IPS-NIHi7 (cell line): ENCODE data around the gene AMZ1.

Experiments used
- DNase-seq: peaks from one replicate; pipeline ENCODE4 v3.0.0; 2012; ENCODE audit warnings: mixed read lengths; ENCODE audit errors: extremely low spot score

The AMZ1 gene, protein sequence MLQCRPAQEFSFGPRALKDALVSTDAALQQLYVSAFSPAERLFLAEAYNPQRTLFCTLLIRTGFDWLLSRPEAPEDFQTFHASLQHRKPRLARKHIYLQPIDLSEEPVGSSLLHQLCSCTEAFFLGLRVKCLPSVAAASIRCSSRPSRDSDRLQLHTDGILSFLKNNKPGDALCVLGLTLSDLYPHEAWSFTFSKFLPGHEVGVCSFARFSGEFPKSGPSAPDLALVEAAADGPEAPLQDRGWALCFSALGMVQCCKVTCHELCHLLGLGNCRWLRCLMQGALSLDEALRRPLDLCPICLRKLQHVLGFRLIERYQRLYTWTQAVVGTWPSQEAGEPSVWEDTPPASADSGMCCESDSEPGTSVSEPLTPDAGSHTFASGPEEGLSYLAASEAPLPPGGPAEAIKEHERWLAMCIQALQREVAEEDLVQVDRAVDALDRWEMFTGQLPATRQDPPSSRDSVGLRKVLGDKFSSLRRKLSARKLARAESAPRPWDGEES

DNA sequence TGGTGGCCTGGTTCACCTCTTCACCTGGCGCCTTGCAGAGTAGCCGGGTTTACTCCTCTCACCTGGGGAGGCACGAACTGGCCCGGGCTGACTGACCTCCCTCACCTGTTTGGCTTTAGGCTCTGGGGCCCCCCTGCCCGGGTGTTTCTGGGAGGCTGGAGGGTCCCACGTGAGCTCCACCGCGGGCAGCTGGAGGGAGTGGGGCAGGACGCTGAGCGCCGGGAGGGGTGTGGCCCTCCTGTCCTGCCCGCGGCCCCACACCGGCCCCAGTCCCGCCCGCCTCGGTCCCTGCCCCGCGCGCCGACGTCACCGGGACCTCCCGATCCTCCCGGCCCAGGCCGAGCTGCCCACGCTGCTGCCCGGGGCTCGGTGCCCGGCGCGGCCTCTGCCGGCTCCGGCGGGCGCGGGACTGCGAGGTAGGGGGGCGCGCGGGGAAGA, at the start of gene AMZ1:
Gene AMZ1, plus strand, starts transcription at position 322 of the 438 bp plus-strand sequence. CDS start 12,250 bp downstream, outside the sequence.
- DNase-seq: no peak

DNA sequence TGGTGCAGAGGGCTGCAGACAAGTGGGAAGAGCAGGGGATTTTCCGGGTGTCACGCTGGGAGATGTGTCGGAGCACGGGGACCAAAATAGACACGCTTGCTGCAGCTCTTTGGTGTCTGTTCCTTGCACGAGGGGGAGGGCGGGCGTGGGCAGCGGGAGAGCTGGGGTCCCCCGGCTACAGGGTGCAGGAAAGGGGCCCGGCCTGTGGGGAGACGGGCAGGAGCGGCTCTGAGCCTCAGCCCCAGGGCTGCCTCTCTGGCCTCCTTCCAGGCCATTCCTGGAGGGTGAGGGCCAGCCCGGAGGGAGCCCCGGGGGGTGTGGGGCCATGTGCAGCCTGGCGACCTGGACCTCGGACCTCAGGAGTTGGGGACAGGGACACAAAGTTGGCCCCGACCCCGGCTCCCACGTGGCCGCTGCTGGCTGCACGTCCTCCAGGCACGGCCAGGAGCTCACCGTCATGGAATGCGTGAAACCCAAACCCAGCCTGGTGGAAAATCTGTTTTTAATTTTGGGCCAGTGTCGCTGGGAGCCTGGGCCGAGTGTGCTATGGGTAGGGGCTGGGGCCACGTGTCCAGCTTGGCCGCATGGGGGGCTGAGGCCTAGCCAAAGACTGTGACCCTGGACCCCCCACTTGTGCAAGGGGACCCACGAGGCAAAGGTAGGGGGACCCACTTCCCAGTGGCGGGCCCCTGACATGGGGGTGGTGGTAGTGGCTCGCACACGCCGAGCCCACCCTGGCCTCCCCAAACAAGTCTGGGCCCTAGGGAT, 49.6 kb upstream of the AMZ1 start:
- no peak for DNase-seq

DNA sequence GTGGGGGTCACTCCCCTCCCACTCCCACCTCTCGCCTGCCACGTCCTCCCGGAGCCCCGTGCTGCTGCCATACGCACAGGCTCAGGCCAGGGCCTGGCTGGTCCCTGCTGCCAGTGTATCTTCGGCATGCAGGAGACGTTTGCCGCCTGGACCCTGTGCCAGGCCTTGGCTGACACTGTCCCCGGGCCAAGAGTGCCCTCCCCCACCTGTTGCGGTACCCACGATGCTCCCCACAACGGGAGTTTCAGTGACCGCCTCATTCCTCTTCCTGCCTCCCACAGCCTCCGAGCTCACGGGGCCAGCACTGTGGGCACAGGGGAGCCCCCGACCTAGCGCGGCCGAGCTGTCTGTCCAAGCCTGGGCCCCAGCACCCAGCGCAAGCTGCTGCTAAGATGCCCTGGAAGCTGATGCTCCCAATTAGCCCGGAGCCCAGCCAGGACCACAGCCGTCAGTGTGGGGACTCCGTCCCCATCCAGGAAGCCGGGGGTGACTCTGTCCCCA, 48.8 kb upstream of the AMZ1 start:
- no peak for DNase-seq

DNA sequence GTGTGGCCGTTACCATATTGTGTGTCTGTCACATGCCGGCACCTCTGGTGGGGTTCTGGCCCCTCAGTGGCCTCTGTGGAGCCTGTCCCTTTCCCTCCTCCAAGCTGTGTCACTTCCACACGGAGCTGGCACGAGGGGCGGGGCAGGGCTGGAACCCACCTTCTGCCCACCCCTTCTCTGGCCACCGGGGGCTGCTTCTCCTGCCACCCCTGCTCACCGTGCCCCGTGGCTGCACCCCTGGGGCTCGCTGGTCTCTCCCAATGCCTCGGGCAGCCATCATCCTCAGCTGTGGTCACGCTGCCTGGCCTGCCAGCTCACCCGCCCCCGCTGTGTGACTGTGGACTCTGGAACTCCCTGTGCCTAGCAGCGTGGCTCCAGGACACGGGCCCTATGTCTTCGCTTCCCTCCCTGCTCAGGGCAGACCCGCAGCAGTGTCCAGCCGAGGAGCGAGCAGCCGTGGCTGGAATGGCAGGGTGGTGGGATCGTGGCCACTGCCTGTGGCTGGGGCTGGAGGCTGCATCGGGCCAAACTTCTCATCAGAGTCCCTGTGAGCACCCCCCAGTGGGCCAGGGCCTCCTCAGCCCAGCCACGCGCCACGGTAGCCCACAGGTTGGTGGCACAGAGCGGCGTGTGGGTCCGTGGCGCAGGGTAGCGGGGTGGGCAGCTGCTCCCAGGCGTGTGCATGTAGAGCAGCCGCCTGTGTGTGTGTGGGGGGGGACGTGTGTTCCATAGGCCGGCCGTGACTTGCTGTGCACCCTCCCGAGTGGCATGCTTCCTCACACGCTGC, 48.1 kb upstream of the AMZ1 start:
- DNase-seq: no peak

DNA sequence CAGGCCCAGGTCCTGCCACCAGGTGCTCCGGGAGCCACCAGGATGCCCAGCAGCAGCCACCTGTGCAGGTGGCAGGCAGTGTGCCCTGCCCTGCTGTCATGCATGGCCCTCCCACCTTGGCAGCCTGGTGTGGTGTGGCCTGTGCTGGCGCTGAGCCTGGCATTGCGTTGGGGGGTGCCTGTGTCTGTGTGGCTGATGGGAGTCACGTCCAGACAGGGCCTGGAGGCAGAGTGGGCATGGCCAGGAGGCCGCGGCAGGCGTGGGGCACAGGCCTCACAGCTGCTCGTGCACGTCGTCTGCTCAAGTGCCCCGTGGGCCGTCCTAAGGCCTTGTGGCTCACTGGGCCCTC, 47.5 kb upstream of the AMZ1 start:
- DNase-seq: no peak

DNA sequence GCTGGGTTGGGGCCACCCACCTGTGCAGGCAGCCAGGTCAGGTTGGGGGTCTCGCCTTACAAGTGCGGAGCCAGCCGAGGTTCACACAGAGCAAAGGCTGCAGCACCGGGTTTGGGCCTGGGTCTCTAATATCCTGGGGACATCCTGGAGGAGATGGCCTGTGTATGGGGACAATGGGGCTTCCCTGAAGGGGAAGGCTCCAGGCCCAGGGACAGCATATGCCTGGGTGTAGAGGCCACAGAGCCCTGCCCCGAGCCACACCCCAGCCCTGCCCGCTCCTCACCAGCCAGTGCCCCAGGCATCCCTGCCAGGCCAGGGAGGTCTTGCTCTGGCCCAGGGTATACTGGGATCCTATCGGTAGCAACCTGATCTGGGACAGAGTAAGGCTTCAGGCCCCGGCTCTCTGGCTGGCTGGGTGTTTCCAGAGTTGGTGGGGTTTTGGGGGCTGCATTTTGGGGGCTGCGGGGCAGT, 47.1 kb upstream of the AMZ1 start:
- no peak for DNase-seq

DNA sequence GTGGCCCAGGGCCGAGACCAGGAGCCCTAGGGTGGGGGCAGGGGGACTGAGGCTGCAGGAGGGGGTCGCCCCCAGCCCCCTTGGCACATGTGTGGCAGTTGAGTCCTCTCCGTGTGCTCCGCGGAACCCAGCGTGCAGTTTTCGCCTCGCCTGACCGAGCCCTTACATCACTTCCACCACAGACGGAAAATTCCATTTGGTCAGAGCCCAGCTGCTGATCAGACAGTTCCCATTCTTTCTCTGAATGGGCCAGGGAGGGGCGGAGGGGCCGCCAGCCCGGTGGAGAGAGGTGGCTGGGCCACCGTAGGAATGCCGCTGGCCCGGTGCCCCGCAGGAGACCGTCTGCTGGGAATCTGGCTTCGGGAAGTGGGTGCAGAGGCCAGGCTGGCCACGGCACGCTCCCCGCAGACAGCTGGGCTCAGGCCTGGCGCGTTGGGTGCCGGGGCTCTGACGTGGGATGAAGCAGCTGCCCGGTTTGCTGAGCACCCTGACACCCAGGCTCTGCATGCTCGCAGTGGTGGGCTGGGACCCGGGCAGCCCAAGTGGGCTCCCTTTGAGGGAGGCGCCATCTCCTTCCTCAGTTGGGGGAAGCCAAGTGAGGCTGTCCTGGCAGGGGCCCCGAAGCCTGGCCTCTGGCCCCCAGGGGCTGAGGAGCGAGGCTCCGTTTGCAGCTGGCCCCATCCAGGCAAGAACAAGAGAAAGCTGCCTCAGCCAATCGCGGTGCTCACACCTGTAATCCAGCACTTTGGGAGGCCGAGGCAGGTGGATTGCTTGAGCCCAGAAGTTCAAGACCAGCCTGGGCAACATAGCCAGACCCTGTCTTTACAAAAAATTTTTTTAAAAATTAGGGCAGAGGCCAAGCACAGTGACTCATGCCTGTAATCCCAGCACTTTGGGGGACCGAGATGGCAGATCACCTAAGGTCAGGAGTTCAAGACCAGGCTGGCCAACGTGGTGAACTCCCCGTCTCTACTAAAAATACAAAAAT, 46.3 kb upstream of the AMZ1 start:
- DNase-seq: peak; percentile 78

DNA sequence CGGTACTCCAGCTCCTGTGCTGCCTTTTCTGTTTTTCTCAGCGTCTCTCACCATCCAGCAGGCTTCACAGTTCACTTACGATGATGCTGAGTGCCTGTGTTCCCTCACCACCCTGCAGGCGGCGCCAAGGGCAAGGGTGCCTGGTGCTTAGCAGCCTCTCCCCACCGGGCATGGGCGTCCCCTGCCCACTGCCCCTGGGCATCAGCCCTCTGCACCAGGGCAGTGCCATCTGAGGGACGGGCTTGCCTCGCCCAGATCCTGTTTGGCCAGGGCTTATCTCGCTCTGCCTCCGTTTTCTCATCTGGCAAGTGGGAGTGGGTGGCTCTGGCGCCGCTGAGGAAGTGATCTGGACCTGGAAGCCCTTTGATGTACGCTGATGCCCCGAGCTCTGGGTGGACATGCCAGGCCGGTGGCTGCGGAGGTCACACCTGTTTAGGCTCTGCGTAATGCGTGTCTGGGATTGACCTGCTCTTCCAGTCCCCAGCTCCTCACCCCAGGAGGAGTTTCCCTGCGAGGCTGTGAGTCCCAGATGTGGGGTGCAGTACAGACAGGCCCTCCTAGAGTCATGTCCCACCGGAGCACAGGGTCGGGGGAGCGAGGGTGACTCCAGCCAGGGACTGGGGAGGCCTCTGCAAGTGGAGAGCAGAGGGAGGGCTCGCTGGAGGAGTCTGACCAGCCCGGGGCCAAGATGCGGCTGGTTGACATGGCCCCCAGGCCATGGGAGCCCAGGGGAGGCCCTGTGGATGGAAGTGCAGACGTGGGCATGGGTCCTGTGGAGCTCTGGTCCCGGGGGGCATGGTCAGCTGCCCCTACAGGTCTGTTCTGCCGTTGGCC, 44.4 kb upstream of the AMZ1 start:
- no peak for DNase-seq

DNA sequence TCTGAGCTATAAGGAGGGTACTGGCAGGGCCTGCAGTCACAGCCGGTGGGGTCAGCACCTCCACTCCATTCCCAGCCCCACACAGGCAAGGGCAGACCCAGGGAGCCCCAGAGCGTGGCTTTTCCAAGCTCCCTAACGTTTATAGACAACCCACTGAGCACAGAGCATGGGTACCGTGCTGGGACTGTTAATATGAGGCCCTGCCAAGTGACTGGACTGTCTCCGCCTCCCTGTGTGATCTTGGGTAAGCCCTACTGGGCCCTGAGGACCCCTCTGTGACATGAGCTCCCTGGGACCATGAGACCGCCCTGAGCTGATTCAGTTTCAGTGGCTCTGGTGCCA, 43.8 kb upstream of the AMZ1 start:
- DNase-seq: no peak

DNA sequence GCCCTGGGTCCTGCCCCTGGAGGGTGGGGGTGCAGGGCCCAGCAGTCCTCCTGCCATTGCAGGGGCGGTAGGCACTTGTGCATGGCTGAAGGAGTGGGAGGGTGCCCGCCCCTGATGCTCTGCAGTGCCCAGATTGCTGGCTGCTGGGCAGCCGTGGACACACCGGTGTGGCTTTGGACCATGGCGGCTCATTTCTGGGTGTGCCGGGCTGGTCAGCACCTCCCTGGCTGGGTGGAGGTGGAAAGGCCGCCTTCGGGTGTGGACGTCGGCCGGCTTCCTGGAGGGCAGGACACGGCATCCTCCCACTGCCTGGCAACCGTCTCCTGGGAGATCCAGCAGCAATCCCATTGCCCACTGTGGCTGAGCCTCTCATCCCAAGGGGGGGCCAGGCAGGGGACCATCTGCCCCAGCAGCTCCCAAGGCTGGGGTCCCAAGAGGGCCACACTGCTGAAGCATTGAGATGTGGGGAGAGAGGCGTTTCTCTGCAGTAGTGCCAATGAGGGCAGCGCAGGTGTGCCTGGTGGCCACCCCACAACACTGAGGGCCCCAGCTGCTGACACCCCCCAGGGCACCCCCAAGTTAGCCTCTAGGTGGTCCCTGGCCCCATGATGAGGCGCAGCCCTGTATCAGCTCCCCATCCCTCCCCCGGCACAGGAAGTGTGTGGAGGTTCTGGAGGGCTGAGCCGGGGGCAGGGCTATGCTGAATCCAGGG, 43.3 kb upstream of the AMZ1 start:
- no peak for DNase-seq

DNA sequence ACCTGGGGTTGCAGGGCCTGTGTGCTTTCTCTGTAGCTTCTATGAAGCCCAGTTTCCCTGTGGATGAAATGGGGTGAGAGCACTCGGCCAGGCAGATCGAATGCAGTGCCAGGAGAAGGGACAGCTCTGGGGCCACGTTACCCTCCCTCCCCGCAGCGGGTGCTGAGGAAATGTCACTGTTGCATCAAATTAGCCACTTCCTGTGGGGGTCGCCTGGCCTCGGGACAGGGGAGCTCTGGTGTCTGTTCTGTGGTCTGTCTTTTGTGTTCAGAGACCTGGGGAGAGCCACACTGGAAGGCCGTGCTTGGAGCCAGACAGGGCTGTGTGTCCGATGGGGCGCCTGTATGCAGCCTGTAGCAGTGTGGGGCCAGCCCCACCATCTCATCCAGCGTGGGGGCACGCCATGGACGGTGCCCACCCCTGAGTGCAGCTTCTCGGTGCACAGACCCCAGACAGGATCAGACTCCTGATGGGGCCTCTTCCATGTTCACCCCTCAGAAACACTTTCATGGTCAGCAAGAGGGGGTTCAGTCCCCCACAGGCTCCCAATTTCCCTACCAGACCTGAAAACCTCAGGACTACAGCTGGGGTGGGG, 42.6 kb upstream of the AMZ1 start:
- no peak for DNase-seq

DNA sequence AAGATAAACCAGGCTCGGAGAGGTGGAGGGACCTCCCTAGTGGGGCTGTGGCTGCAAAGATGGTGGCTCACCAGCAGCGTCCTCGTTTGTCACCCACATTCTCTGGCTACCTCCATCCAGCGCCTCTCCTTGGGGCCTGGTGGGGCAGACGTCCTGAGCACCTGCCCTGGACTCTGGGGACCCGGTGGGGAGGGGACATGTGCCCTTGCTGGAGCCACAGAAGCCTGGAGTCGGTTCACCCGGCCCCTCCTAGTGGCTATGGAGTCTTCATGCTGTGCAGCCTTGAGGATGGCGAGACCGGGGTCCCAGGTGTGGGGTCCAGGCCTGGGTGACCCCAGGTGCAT, 41.7 kb upstream of the AMZ1 start:
- no peak for DNase-seq

DNA sequence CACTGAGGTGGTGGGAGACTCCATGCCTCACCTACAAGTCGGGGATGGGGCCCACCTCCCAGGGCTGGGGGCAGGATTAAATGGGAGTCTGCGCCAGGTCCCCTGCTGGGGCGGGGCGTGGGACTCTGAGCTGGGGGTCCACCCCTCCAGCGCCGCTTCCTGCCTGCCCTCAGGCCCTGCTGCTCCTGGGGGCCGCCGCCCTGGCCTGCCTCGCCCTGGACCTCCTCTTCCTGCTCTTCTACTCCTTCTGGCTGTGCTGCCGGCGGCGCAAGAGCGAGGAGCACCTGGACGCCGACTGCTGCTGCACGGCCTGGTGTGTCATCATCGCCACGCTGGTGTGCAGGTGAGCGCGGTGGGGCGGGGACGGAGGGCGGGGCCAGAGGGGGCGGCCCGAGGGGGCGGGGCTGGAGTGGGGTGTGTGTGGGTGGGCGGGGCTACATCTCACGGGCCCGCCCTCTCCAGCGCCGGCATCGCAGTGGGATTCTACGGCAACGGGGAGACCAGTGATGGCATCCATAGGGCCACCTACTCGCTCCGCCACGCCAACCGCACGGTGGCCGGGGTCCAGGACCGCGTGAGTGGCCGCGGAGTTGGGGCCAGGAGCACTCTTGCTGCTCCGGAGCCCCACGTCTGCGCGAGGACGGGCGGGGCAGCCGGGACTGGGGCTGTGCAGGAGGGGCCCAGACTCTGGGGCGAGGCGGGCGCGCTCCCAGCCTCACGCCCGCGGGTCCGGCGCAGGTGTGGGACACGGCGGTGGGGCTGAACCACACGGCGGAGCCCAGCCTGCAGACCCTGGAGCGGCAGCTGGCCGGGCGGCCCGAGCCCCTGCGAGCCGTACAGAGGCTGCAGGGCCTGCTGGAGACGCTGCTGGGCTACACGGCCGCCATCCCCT, 41.1 kb upstream of the AMZ1 start:
- peak; percentile 84 for DNase-seq

DNA sequence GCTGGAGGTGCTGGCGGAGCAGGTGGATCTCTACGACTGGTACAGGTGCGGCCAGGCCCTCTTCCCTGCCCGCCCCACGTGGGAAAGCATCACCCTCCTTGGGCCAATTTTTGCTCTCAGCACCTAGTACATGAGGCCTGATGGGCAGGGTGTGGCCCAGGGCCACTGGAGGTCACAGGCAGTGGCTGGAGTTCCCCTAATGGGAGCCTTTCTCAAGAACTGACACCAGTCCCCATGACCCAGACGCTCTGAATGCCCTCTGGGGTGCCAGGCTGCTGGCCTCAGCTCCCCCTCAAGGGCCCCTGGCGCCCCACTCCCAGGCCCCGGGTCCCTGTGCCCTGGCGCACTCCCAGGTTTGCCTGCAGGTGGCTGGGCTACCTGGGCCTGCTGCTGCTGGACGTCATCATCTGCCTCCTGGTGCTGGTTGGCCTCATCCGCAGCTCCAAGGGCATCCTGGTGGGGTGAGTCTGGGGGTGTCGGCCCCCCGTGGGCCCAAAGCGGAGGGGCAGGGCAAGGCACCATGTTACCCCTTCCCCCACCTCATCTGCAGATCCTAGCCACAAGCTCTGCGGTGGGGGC, 40.3 kb upstream of the AMZ1 start:
- DNase-seq: no peak

DNA sequence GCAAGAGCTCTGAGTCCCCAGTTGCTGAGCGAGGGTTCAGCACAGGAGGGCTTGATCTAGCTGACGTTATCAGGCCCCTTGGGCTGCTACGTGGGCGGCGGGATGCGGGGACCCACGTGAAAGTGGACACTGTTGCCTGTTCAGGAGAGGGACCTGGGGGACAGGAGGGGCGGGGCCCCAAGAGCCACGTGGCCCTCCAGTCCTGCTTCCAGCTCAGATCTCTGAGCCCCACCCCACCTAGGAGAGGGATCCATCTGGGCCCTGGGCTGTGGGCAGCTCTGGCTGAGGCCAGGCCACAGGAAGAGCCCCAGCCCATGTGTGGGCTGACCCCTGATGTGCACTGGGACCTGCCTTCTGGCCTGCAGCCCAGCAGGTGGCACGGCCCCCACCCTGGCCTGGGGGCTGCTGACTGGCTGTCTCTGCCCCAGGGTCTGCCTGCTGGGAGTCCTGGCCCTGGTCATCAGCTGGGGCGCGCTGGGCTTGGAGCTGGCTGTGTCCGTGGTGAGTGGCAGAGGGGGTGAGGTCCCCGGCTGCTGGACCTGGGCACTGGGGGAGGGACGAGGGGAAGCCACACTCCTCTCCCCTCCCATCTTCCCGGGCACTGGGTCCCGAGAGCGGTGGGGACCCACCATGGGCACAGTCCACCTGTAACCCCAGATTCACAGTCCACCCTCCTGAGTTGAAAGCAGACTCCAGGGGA, 38.7 kb upstream of the AMZ1 start:
- no peak for DNase-seq

DNA sequence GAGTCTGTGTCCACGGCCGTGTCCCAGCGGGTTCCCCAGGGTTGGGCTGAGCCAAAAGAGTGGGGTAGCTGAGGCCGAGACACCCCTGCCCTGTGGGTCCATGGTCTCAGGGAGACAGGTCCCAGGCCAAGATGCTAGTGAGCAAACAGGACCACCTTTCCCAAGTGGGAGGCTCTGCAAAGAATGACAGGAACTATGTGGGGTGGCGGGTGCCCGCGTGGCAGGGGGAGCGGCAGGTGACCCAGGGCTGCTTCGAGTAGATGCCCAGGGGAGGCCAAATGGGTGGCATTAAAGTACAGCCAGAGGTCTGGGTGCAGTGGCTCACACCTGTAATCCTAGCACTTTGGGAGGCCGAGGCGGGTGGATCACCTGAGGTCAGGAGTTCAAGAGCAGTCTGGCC, 38.0 kb upstream of the AMZ1 start:
- DNase-seq: no peak

DNA sequence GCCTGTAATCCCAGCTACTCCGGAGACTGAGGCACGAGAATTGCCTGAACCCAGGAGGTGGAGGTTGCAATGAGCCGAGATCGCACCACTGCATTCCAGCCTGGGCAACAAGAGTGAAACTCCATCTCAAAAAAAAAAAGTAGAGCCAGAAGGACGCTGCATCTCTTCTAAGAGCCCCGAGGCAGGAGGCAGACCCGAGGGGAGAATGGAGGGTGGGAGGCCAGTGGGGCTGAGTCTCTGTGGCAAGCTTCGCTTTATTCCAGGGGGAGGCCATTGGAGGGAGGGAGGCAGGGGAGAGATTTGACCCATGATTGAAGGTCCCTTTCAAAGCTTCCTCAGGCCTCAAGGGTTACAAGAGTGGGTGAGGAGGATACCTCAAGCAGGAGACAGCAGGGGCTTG, 37.6 kb upstream of the AMZ1 start:
- DNase-seq: no peak
